Superior temporal gyrus (tissue), 1 donor: ENCODE results near the gene MXD3.
A peak's percentile ranks its signal among the peaks of the same experiment; 100 is the strongest.
"Not testable (repeated sequence)": the region's sequence is repeated elsewhere in the genome, so short reads cannot be mapped to it uniquely, and the experiment has no call there.

Experiments used
- DNase-seq: peaks from one replicate; pipeline ENCODE4 v3.0.0-alpha.2; 2016; ENCODE audit errors: extremely low spot score

MXD3 gene

DNA sequence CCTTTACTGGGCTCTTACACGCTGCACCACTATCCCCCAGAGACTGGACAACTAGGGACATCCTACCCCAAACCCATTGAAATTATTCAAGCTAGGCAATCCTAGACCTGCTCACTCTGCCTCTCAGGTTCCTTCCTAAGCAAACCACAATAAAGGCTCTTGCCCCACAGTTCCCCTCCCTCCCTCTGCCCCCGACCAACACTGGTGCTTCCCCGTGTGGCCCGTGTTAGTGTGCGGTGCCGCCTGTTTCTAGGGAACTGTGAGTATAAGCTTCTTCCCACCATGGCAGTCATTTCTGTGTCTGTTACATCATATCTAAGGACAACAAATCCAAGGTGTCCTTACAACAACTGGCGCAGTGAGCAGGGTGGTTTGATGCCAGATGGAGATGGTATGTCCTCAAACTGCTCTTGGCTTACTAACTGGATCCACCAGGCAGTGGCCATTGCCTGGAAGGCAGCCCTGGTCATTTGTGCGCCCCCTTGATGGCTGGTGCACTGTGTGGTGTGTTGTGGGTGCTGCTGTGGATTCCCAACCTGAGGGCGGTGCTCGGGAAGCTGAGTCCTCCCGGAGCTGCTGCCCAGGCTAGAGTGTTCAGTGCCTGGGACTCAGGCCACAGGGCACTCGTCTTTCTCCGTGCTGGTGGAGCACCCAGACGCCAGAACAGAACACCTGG, 8.4 kb upstream of the MXD3 start:
- DNase-seq: no peak

DNA sequence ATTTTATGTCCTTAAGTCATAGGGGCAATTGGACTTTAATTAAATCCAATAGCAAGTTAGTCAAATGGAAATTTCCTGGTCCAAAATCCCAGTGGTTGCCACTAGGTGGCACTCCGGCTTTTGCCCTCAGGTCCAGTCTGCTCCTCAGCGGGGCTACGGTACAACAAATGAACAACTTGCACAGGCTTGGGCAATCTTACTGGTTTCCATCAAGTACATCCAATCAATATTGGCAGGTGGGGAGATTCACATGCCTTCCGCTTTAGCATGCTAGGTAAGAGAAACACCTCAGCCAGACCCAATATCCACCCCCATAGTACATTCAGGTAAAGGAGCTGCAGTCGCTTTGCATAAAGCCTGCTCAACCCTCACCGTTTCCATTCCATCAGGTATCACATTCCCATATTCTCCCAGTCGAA, 6.3 kb upstream of the MXD3 start:
- DNase-seq: peak; percentile 90

DNA sequence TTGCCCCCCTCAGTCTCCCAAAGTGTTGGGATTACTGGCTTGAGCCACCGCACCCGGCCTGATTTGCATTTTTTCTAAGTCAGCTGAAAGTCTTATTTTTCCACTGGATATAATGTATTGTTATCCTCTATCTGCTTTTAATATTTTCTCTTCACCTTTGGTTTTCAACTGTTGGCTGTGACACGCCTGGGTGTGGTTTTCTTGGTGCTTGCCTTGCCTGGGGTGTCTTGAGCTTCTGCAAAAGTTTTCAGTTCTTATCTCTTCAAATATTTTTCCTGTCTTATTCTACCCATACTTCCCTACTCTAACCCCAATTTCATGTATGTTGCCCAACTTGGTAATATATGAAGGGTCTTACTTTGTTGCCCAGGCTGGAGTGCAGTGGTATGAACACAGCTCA, 4.3 kb upstream of the MXD3 start:
- no peak for DNase-seq

DNA sequence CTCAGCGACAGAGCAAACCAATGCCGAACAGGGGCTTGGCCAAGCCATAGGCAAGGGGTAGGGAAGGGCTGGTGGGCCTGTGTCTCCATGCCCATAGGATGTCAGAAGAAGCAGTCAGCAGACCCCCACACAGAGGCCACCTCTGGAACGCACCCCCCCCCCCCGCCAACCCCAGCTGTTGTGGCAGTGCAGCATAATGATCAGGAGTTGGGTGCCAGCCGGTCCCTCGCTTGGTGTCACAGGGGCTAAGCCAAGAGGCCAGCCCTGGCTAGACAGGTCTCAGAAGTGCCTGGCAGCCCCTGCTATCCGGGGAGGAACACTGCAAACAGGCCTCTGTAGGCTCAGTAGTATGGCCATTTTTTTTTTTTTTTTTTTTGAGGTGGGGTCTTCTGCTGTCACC, 3.7 kb upstream of the MXD3 start:
- DNase-seq: no peak

DNA sequence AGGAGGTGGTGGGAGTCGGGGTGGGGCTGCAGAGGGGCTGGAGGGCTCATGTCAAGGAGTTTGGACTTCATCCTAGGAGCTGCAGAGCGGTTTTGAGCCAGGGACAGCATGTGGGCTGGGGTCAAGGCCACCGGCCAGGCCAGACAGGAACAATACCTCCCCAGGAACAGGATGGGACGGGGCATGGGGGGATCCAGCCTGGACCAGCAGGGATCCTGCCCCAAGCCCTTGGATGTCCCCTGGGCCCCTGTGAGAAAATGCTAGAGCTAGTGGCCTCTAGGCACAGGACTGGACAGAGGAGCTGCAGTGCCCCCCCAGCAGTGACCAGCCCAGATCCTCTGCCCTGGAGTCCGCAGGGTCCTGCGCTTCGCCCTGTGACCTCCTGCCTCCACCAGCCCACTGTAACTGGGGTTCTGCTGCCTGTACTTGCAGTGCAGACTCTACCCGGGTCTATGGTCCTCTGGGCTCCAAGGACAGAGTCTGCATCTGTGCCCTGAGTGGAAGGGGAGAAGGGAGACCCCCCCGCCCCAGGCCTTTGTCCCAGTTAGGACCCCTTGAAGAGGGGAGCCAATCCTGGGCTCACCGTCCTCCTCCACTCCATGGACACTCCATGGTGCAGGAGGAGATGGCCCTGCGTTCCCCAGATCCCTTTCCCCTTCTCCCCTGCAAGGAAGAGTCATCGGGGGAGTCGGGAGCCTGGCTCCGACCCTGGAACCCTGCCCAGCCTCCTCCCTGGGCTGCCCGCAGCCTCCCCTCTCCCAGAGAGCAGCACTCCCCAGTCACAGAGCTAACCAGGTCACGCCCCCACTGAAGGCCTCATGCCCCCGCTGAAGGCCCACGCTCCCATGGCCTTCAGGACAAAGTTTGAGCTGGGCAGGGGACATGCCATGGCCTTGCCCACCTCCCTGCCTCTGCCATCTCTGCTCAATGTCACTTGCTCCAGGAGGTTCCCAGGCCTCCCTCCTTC, 3.0 kb upstream of the MXD3 start:
- no peak for DNase-seq

DNA sequence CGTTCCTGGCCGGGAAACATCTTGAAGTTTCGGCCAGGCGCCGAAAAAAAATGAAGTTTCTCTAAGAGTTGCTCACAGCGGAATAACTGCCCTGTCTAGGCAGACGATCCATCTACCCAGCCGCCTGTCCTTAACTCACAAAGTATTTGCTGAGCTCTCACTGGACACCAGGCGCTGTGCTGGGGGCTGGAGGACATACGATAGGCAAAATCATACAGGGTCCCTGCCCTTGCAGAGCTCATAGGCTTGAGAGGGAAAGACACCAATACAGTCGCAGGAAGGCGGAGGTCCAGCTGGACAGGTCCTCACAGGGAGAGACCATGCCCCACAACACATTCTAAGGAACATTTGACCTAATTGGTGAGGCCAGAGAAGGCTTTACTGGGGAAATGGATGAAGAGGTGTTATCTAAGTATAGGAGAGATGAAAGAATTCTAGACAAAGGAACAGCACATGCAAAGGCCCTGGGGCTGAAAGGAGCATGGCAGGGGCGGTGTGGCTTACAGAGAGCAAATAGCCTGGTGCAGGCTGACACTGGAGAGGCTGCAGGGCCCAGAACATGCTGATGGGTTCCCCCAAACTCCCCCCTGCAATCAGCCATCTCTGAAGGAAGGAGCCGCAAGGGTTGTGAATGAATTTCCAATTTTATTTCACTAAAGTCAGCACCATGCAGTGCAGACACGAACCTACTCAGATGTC, 2.0 kb upstream of the MXD3 start:
- no peak for DNase-seq

DNA sequence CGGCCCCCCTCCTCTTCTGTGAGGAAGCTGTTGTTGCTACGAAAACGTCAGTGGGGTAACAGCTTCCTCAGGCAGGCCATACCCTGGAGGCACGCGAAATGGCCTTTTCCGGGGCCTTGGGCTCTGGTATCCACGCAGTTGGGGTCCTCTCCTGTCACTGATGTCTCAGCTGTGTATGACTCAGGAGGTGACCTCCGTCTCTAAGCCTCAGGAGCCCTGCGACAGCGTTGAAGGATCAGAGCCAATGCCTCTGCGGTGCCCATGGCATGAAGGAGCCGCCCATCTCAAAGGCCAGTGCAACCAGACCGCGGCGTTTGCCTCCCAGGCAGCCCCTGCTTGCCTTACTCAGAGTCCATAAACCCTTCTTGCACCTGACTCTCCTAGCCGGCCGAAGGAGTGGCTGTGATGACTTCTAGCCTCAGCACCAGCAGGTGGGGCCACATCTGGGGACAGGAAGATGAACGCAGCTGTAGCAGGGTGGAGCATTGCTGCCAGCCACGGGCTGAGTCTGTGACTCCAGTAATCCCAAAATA, 1.0 kb upstream of the MXD3 start:
- DNase-seq: no peak

DNA sequence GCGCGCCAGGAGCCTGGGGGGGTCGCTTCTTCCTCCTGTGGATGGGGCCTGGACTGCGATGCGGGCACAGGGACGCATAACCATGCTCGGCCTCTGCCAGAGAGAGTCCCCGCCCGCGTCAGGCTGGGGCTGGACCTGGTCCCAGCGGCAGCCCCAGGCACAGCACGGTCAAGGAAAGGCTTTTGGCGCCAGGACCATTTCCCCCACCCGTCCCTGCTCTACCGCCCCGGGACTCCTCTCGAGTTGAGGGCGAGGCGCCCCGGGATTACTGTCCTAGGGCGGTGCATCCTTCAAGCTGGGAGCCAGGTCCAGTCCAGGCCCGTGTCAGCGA, 341 bp downstream of the MXD3 start:
- DNase-seq: no peak

DNA sequence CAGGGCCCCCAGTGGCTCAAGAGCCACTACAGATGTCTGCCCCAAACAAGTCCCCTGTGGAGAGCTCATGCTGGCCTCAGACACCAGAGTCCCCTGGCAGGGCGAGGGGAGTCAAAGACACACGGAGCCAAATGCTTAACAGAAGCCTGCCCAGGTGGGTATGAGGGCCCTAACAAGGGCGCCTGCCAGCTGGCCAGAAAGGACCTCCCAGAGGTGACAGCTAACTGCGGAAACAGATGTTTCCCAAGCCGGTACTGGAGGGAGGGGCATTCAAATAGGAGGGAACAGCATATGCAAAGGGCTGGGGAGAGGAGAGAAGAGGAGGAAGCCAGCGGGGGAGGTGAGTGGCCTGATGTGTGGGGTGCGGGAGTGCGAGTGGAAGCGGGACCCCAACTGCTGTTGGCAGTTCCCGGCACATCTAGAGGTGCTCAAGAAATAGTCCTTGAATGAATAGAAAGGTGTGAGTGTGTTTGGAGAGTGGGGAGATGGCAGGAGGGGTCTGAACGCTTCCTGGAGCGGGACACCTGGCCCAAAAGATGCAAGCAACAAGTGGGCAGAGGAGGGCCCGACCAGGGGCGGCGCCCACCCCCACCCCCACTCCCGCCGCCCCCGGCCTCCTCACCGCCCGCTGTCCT, 824 bp downstream of the MXD3 start:
- no peak for DNase-seq

DNA sequence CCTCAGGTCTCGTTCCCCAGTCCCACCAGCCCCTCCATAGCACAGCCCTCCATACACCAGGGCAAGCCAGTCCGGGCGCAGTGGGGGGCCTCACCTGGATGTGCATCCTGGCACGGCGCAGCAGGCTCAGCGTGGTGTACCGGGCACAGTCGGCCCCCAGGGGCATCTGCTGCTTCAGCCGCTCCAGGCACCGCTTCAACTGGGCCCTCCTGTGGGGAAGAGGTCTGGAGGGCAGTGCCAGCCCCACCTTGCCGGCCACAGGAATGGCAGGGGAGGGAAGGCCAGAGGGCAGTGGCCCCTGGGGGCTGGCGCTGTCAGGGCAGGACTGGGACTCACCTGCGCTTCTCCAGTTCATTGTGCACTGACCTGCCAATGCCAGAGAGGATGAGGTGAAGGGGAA, 1.4 kb downstream of the MXD3 start:
- DNase-seq: no peak

DNA sequence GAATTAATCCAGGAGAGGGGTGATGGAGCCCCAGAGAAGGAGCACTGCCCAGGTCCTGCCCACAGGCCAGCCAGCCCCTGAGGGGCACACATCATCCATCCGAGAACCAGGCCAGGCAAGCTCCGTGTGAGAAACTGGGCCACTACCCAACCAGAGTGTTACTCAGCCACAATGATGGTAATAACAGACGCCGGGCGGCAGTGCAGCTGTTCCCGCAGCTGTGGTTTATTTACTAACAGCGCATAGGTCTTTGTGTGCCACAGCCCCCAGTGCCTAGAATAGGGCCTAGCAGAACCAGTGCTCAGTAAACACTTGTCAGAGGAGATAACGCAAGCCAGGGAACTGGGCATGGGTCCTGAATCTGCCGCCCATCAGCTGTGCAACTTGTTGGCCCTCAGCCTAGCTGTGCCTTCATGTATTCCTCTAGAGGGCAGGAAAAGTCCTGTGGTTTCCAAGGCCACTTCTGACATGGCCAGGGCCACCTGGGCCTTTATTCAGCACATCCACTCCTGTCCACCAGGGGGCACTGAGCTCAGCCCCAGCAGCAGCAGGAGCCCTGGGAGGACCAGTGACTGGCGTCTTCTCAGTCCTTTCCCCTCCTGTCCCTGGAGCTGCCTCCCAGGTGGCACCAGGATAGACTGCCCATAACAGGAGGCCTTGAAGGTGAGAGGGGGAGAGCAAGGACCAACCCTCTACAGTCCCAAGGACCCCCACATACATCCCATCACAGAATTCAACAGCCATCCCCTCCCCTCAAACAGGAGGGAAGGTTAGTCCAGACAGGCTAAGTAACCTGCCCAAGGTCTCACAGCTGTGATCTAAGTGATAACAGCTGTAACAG, 2.1 kb downstream of the MXD3 start:
- DNase-seq: peak; percentile 38

DNA sequence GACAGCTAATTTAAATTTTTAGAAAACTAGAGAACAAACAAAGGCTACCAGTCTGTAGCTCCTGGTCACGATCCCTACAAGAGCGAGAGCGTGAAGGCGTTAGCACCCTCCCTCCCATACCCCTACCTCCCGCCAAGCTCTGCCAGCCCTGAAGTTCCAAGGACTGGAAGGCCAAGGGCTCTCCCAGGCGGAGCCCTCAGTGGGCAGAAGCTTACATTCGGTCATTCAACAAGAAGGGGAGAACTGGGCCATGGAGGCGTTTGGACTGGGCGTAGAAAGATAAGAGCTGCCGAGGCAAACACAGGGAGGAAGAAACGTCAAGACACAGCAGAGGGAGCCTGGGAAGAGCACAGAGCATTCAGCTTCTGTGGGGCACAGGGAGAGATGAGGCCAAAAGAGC, 3.0 kb downstream of the MXD3 start:
- no peak for DNase-seq

DNA sequence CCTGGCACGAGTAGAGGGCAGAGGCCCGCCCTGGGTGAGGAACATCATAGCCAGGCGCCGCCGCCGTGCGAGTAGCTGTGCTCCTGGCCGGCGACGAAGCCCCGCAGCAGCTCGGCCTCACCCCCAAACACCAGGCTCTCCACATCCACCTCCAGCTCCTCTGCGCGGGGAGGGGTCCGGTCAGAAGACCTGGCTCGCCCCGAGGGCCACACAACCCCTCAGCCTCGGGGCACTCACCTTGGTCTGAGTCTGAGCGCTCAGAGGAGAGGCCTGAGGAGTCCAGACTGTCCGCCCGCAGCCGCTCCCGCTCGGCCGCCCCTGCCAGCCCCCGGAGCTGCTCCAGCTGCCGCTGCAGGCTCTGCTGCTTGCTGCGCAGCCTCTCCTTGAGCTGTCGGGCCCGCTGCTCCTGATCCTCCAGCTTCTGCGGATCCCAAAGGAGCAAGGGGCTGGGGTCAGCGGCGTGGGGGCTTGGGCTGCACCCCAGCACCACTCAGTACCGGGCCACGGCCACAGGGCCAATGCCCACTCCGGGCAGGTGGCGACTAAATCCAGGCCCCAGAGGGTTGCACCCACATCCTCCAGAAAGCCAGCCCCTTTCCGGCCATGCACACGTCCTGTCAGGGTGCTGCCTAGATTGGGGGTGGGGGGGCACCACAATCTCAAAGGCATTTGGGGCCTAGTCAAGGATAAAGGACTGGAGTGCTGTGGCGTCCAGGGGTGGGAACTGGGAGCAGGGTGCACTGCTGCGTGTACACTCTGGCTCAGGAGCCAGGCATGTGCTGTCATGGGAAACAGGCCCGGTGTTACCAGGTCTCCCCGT, 3.9 kb downstream of the MXD3 start:
- no peak for DNase-seq

DNA sequence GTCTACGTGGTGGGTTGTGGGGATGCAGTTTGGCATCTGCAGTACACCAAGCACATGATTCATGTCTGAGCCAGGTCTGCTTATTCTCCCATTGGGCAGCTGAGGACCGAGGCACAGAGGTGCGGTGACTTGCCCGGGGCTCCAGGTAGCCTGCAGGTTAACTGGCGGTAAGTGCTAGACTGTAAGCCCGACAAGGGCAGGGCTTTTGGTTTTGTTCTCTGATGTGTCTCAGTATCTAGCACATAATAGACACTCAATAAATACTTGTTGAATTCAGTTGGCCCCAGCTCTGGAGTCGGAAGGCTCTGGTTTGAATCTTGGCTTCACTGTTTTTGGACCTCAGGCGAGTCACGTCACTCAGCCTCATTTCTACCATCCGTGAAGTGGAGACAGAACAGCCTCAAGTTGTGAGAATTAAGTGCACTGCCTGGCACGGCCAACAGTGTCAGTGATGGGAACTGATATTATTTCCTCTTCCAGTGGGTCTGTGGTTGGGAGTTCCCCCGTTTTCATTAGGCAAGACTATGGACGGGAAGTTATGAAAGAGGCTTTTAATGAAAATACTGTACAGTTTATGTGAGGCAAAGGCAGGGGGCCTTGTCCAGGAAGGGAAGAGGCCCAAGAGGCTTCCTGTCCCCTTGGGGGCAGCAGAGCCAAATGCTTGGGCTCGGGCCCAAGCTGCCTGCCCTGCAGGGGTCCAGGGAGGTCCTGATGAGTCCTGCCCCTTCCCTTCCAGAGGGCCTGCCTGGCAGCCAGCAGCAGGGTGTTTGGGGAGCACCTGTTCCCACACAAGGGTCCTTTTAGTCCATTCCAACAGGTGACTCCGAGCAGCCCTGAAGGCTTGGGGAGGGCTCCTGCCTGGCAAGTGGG, 4.8 kb downstream of the MXD3 start:
- no peak for DNase-seq

DNA sequence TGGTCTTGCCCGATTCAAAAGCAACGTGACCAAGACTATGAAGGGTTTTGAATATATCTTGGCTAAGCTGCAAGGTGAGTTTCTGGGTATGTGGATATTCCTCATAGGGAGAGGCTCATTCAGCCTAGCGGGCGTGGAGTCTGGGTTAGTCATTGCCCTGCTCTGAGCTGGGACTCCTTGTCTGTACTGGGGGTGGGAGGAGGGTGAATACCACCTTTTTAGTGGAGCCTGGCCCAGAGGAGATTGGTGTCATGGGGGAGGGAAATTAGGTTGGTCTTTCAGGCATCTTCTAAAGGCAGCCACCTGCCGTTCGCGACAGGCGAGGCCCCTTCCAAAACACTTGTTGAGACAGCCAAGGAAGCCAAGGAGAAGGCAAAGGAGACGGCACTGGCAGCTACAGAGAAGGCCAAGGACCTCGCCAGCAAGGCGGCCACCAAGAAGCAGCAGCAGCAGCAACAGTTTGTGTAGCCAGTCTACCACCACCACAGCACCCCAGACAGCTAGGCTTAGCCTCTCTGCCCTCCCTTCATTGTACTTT, 5.5 kb downstream of the MXD3 start:
- not testable (repeated sequence) for DNase-seq

DNA sequence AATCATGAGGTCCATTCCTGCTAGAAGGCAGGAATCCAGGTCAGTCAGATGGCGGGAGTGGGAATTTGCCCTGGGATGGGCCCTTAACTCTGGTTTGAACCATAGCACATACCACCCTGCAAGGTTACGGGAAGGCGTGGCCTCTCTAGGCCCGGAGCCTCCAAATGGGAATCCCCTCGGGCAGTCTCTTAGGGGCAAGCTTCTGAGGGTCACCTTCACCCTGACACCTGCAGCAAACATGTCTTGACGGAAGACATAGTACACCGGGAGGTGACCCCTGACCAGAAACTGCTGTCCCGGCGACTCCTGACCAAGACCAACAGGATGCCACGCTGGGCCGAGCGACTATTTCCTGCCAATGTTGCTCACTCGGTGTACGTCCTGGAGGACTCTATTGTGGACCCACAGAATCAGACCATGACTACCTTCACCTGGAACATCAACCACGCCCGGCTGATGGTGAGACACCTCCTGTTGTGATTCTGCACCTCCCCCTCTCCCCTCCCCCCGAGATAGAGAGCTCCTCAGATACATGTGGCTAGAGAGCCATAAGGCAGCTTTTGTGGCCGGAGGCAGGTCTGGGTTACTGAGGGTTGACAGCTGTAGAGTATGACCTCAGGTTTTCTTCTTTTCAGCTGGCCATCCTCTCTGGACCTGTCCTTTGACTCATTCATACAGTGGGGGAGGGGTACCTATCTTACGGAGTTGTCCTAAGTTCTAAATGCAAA, 7.1 kb downstream of the MXD3 start:
- DNase-seq: no peak

DNA sequence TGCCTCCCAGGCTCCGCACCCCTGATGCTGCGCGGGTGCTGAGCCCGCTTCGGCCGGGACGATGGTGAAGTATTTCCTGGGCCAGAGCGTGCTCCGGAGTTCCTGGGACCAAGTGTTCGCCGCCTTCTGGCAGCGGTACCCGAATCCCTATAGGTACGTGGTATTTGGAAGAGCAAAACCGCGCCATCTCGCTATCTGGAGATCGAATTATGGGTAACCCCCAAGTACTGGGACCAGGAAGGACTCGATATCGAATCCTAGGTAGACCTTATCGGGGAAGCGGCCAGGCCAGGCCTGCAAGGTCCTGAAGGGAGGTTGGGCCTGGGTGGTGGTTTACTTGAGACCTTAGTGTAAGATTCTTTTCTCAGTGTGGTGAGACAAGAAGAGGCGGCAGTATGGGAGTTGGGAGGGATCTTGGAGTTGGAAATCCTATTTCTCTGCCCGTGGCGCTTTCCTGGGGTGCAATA, 7.7 kb downstream of the MXD3 start:
- DNase-seq: no peak
